ENCODE measurements around the gene NCAM1.

The NCAM1 gene

DNA sequence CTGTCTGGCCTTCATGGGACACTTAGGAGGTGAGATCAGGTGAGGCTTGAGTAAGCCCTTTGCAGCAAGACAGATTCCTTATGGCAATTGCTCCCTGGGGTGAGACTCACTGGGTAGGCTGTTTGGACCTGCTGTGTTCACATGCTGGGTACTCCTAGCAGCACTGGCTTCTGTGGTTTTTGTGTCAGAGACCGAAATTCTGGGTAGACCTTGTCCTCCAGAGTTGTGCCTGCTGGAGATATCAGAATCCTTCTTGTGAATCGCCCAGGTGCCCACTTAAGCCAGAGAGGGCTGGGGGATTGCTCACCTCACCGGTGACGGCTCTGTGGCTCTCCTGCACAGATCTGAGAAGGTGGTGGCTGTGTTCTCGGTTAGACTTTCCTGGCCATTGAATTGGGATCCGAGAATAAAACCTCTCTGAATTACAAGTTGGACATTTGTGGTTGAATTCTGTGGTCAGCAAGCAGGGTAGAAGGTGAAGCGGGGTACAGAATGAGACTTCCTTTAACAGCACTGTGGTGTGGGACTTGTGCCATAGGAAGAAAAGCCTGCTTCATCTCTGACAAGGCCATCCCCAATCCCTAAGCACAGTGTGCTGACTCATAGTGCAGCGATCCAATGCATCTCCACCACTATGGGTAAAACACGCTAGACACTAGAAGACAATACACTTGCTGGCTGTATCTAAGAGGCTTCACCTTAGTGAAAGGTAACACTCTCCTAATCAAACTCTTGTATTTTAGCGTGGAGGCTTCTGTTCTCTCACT is 300.7 kb downstream of the NCAM1 start:
- Histone ChIP-seq H3K4me3 (no peak overlapping the region), H3K9ac (ENCODE audit: insufficient read length) (no peak overlapping the region), H3K36me3 (ENCODE audit: insufficient read depth, low read length) (no peaks in the 10 kb centered on the region), H3K27ac (no peak overlapping the region), H3K9me3 (ENCODE audit: low read depth, low read length) (no peaks in the 10 kb centered on the region)
- no peak for DNase-seq (ENCODE audit: low read depth, low spot score)
- TF ChIP-seq POLR2AphosphoS5 (IDR thresholded peaks at IDR 0.05; ENCODE audit: borderline replicate concordance, low read depth, low read length), result no peak
- no peak for TF ChIP-seq FOXP2 (optimal IDR thresholded peaks at IDR 0.05; ENCODE audit: control extremely low read depth, extremely low read length, insufficient read depth)
- no peak for TF ChIP-seq EZH2 (IDR thresholded peaks at IDR 0.05)

DNA sequence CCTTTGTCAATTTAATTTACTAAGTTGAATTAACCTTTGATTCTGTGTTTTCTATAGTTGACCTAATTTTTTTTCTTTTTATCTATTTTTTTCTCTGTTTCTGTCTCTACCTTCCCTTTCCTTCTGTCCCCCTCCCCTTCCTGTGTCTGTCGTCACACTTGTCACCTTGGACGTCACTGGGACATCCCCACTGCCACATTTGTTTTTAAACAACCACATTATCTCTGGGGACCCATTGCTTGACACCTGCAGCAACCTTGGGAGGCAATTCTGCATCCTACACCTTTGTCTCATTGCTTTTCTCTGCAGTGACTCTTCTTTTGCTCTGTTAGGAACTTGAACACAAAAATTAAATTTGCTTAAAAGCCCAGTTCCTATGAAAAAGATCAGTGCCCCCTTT is 301.4 kb downstream of the NCAM1 start:
- Histone ChIP-seq H3K27ac (no peak overlapping the region), H3K4me3 (no peak overlapping the region), H3K9me3 (ENCODE audit: low read depth, low read length) (no peaks in the 10 kb centered on the region), H3K36me3 (ENCODE audit: insufficient read depth, low read length) (no peaks in the 10 kb centered on the region), H3K9ac (ENCODE audit: insufficient read length) (no peak overlapping the region)
- TF ChIP-seq POLR2AphosphoS5 (IDR thresholded peaks at IDR 0.05; ENCODE audit: borderline replicate concordance, low read depth, low read length) (no peak), EZH2 (IDR thresholded peaks at IDR 0.05) (no peak), FOXP2 (optimal IDR thresholded peaks at IDR 0.05; ENCODE audit: control extremely low read depth, extremely low read length, insufficient read depth) (no peak)
- DNase-seq (ENCODE audit: low read depth, low spot score), result no peak

DNA sequence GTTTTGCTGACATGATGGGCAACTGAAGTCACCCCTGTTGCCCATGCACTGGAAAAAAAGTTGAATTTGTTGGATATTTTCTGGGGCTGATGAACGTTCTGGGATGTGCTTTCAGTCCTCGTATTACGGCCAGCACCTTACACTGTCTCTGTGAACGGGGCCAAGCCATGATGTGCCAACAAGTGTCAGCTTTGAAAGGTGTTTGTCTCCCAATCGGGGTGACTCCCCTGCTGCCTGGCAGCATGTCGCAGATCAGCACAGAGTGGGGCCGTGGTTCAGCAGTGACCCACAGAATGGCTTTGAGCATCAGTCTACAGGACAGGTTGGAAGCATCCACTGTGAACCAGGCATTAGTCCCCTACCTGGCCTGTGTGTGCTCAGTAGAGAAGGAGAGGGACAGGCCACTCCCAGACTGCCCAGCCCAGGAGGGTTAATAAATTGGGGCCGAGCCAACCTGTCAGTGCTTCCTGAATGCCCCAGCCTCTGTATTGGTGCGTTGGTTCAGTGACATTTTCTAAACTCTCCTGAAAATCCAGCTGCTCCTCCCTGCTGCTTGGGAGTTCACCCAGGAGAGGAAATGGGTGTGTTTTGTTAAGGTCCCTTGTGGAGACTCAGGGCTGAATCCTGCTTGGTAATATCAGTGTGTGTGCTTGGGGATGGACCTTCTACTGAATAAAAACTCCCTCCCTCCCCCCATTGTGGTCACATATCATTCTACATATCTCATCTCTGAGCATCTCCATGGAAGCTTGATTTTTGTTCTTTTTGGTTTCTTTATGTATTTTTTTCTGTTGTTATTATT is 302.4 kb downstream of the NCAM1 start:
- TF ChIP-seq EZH2 (IDR thresholded peaks at IDR 0.05), result no peak
- no peak for DNase-seq (ENCODE audit: low read depth, low spot score)
- Histone ChIP-seq H3K9me3 (ENCODE audit: low read depth, low read length) (no peaks in the 10 kb centered on the region), H3K36me3 (ENCODE audit: insufficient read depth, low read length) (no peaks in the 10 kb centered on the region), H3K9ac (ENCODE audit: insufficient read length) (no peak overlapping the region), H3K4me3 (no peak overlapping the region), H3K27ac (no peak overlapping the region)

DNA sequence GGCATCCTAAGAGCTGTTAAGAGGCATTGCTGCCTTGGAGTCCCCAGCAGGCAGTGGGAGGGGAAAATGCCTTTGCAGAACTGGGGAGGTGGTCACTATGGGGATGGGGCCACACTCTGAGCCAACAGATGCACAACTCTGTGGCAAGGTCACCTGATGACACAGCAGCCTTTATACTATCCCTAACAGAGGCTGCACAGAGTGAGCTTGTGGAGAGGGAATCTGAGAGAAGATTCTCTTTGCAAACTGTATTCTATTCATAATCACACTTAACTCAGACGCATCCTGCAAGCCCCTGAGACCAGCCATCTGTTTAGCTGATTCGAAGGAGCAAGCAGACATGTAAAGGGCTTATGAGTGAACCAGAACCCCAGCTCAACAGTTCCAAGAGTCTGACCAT is 304.1 kb downstream of the NCAM1 start:
- no peak overlapping the region for H3K9ac ChIP-seq (ENCODE audit: insufficient read length)
- H3K4me3 ChIP-seq, result no peak overlapping the region
- DNase-seq (ENCODE audit: low read depth, low spot score), result no peak
- H3K27ac ChIP-seq, result no peak overlapping the region
- no peak for TF ChIP-seq FOXP2 (optimal IDR thresholded peaks at IDR 0.05; ENCODE audit: control extremely low read depth, extremely low read length, insufficient read depth)
- no peak for TF ChIP-seq POLR2AphosphoS5 (IDR thresholded peaks at IDR 0.05; ENCODE audit: borderline replicate concordance, low read depth, low read length)
- H3K9me3 ChIP-seq (ENCODE audit: low read depth, low read length), result no peaks in the 10 kb centered on the region
- H3K36me3 ChIP-seq (ENCODE audit: insufficient read depth, low read length), result no peaks in the 10 kb centered on the region

DNA sequence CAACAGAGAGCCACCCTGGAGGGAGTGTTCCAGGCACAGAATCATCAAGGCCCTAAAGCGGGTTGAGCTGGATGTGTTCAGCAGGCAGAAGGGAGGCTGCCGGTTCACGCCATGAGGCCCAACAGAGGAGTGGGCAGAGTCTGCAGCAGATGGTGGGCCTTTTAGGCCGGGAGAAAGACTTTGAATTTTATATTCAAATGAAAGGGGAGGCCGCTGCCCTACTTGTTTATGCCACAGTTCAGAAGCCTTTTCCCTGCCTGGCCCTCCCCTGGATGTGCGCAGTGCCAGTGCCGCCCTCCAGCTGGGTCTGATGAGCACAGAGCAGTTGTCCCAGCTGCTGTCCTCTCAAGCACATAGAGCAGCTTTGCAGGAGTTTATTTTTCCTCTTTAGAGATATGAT is 306.3 kb downstream of the NCAM1 start:
- no peaks in the 10 kb centered on the region for H3K36me3 ChIP-seq (ENCODE audit: insufficient read depth, low read length)
- DNase-seq (ENCODE audit: low read depth, low spot score), result no peak
- H3K9me3 ChIP-seq (ENCODE audit: low read depth, low read length), result no peaks in the 10 kb centered on the region
- H3K27ac ChIP-seq, result no peak overlapping the region
- TF ChIP-seq EZH2 (IDR thresholded peaks at IDR 0.05) (no peak), FOXP2 (optimal IDR thresholded peaks at IDR 0.05; ENCODE audit: control extremely low read depth, extremely low read length, insufficient read depth) (no peak)
- no peak overlapping the region for H3K4me3 ChIP-seq
- H3K9ac ChIP-seq (ENCODE audit: insufficient read length), result no peak overlapping the region

DNA sequence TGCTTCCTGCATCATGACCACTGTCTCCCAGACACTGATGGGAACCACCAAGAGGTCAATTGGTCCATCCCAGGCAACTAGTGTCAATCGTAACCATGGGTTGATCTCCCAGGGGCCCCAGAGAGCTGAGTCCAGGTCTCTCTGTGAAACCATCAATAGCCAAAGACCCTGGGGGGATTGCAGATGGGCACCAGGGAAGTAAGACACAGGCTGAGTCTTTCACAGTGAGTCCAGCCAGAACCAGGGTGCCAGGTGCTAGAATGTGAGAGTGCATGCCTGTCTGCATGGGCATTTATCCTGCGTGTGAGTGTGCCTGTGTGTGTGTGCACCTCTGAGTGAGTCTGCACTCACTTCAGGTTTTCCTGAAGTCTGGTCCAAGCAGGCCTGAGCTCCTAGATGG is 307.9 kb downstream of the NCAM1 start:
- DNase-seq (ENCODE audit: low read depth, low spot score), result no peak
- TF ChIP-seq POLR2AphosphoS5 (IDR thresholded peaks at IDR 0.05; ENCODE audit: borderline replicate concordance, low read depth, low read length) (no peak), FOXP2 (optimal IDR thresholded peaks at IDR 0.05; ENCODE audit: control extremely low read depth, extremely low read length, insufficient read depth) (no peak), EZH2 (IDR thresholded peaks at IDR 0.05) (no peak)
- H3K4me3 ChIP-seq, result no peak overlapping the region

DNA sequence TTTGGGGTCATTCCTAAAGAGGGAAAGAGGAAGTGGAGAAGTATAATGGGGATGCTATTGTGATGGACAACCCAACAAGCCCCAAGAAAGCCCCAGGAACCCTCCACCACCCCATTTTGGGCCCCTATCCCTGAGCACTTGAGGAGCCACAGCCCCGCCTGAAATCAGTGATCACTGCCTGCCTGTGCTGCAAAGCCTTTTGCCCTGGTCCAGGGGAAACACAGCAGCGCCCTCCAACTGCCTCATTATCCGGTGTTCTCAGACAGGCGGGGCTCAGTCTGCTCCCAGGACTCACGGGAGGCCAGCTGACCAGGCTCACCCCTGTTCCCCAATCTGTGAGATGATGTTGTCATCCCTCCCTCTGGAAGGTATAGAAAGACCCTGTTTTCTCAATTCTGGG is 308.4 kb downstream of the NCAM1 start:
- no peak overlapping the region for H3K9ac ChIP-seq (ENCODE audit: insufficient read length)

More for the DNA sequence above, 307.9 kb downstream of the NCAM1 start:
- H3K9me3 ChIP-seq (ENCODE audit: low read depth, low read length), result no peaks in the 10 kb centered on the region
- H3K36me3 ChIP-seq (ENCODE audit: insufficient read depth, low read length), result no peaks in the 10 kb centered on the region
- no peak overlapping the region for H3K27ac ChIP-seq
- no peak overlapping the region for H3K9ac ChIP-seq (ENCODE audit: insufficient read length)

DNA sequence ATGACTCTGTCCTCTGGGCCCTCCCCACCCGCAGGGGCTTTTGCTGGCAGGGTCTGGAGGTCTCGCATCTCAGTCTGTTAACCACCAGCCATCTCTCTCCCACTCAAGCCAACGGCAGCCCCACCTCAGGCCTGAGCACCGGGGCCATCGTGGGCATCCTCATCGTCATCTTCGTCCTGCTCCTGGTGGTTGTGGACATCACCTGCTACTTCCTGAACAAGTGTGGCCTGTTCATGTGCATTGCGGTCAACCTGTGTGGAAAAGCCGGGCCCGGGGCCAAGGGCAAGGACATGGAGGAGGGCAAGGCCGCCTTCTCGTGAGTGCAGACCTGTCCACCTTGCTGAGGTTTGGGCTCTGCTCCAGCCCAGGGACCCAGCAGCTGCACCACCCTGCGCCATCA is 308.9 kb downstream of the NCAM1 start:
- H3K9ac ChIP-seq (ENCODE audit: insufficient read length), result no peak overlapping the region
- H3K36me3 ChIP-seq (ENCODE audit: insufficient read depth, low read length), result no peaks in the 10 kb centered on the region
- H3K9me3 ChIP-seq (ENCODE audit: low read depth, low read length), result no peaks in the 10 kb centered on the region
- no peak overlapping the region for H3K27ac ChIP-seq
- DNase-seq (ENCODE audit: low read depth, low spot score), result no peak
- TF ChIP-seq POLR2AphosphoS5 (IDR thresholded peaks at IDR 0.05; ENCODE audit: borderline replicate concordance, low read depth, low read length), result no peak
- no peak for TF ChIP-seq EZH2 (IDR thresholded peaks at IDR 0.05)
- no peak for TF ChIP-seq FOXP2 (optimal IDR thresholded peaks at IDR 0.05; ENCODE audit: control extremely low read depth, extremely low read length, insufficient read depth)
- H3K4me3 ChIP-seq, result no peak overlapping the region

More for the DNA sequence above, 308.4 kb downstream of the NCAM1 start:
- H3K9me3 ChIP-seq (ENCODE audit: low read depth, low read length), result no peaks in the 10 kb centered on the region
- H3K4me3 ChIP-seq, result no peak overlapping the region
- no peak for DNase-seq (ENCODE audit: low read depth, low spot score)
- TF ChIP-seq POLR2AphosphoS5 (IDR thresholded peaks at IDR 0.05; ENCODE audit: borderline replicate concordance, low read depth, low read length), result no peak
- TF ChIP-seq FOXP2 (optimal IDR thresholded peaks at IDR 0.05; ENCODE audit: control extremely low read depth, extremely low read length, insufficient read depth), result no peak
- no peak for TF ChIP-seq EZH2 (IDR thresholded peaks at IDR 0.05)
- no peak overlapping the region for H3K27ac ChIP-seq
- no peaks in the 10 kb centered on the region for H3K36me3 ChIP-seq (ENCODE audit: insufficient read depth, low read length)

All from SK-N-MC (cell line).